Stimulated activated CD4-positive, alpha-beta T cell treated with anti-CD3 and anti-CD28 coated beads, Interleukin-12 subunit alpha, Interleukin-12 subunit beta, amount 100 ng/mL, for 24 hours (primary cell): Measurements from ENCODE around the gene SMARCC2.
"Not testable (repeated sequence)": the region's sequence is repeated elsewhere in the genome, so short reads cannot be mapped to it uniquely, and the experiment has no call there.

Experiments used
- DNase-seq, 2 experiments: peaks; one replicate each; pipeline ENCODE4 v3.0.0-alpha.2; 2020; ENCODE audit warnings: low read depth in 2 of 2

The SMARCC2 gene

DNA sequence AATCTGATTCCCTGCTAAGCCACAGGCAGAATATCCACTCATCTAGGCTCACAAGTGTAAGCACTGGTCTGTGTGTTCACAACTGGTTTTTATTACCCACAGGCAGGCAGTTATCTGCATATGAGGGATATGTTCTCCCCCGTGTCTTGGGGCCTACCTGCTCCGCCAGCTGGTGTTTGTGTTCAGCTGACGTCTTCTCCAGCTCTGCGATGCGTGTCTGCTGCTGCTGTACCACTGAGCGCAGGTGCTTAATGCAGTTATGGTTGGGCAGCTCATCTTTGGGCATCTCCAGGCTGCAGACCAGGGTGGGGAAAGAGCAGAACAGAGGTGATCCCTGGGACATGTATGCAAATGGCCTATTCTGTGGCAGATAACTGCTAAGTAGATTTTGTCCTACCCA is 18.7 kb upstream of the SMARCC2 start:
- no peak for DNase-seq

DNA sequence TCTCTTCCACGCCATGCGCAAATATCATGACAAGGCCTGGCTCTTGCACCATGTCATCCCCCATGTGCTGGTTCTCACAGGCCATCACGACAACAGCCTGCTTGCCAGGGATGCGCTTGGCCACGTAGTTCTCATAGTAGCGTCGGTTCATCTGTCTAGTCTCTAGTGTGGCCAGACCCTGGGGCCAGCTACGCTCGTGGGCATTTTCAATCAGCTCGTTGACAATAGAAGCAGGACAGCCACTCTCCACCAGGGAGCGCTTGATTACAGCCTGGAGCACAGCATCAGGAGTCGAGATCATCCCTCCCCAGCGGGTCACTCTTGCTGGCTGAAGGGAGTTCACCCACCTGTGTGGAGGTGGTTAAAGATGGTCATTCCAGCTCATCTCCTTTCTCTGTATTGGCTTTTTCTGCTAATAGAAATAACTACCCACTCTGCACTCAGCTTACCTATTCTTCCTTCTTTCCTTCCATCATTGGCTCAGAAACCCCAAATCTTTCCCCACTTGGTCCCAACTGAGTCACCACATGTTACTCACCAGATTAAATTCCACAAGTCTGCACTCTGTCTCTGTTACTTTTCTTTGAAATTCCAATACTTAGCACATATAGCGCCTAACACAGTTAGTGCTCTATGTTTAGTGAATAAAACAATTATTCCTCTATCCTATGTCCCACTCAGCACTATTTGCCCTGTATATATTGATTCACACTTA is 17.3 kb upstream of the SMARCC2 start:
- DNase-seq: peak in 1 of 2 experiments; percentile 24

DNA sequence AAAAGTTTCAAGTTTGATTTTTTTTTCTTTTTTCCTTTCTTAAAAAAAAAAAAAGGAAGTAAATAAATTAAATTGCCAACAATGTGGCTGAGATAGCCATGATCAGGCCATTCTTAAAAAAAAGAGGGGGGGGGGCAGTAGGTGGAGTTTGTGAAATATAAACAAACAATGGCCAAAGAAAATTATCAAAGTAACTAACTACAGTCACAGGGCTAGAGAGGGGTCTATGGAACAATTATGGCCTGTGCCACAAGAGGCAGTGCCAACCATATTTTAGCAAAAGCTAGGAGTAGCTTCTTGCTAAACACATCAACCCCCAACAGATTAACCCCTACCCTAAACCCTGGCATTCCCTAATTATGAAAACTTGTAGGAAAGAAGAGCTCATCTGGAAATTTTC is 16.2 kb upstream of the SMARCC2 start:
- DNase-seq: no peak

DNA sequence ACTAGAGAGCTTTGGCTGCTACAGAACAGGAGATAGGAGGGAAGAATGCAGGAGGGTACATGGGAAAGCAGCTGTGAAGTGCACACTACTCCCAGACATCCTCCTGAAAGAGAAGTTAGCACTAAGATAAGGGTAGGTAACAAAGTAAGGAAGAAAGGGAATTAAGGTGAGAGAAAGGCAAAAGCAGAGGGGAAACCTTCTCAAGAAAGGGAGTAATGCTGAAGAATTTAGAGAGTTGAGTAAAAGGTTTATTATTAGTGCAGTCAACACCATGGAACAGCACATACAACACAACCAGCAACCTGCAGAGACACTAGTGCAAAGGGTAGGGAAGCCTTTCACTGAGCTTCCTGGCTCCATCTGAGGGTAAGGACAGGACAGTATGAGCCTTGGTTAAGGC is 15.0 kb upstream of the SMARCC2 start:
- no peak for DNase-seq

DNA sequence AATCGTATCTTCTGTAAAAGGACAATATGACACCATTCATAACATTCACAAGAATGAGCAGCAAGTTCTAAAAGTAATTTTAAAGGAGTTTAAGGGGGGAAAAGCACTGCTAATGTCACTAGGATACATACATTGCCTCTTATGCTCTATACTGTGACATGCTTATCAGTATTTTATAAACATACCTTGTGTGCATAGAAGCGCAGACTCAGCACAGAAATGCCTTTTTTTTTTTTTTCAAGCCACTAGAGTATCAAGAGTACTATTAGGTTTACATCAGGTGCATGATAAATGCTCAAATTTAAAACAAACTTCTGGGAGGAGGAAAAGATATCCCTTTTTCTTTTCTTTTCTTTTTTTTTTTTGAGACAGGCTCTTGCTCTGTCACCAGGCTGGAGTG is 13.6 kb upstream of the SMARCC2 start:
- no peak for DNase-seq

DNA sequence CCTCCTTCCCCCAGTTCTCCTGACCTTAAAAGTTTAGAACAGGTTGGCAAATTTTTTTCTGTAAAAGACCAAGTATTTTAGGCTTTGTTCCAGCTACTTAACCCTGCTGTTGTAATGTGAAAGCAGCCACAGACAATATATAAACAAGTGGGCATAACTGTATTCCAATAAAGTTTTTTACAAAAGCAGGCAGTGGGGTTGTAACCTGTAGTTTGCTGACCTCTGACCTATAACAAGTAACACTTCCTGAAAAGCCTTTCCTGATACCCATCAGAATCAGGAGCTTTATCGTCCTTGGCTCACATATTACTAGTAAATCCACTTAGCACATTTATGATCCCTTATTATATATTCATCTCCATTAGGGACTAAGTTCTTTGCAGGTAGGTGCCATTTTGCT is 13.1 kb upstream of the SMARCC2 start:
- no peak for DNase-seq

DNA sequence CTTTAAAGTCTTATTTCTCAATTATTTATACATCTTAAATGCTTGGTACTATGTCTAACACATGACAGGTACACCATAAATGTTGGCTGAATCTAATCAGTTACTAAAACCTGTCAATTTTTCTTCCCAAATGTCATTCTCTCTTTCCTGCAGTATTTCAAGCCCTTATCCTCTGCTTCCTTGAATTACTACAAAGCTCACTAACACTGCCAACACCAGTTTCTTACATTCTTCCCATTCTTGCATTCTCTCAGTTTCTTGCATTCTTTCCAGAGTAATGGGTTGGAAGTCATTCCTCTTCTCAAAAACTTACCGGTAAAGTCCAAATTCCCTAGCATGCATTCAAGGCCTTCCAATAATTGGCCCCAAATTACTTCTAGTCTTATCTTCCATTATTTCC is 9.6 kb upstream of the SMARCC2 start:
- no peak for DNase-seq

DNA sequence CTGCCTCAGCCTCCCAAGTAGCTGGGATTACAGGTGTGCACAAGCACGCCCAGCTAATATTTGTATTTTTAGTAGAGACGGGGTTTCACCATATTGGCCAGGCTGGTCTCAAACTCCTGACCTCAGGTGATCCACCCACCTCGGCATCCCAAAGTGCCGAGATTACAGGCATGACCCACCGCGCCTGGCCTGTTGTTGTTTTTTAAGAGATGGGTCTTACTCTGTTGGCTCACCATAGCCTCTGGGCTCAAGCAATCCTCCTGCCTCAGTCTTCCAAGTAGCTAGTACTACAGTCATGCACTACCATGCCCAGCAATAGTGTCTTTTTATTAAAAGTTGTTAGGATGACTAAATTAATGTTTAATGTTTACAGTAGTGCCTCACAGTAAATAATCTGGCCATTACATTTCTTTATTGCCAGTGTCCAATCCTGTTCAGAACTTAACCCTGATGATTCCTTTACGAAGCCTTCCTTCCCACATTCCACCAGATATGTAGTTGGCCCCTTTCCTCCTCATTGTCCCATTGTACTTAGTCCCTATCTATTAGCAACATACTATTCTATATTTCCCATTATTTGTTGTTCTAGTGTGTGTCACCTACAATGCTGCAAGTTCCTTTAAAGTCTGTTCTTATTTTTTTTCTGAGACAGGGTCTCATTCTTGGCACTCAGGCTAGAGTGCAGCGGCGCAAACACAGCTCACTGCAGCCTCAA is 8.8 kb upstream of the SMARCC2 start:
- no peak for DNase-seq

DNA sequence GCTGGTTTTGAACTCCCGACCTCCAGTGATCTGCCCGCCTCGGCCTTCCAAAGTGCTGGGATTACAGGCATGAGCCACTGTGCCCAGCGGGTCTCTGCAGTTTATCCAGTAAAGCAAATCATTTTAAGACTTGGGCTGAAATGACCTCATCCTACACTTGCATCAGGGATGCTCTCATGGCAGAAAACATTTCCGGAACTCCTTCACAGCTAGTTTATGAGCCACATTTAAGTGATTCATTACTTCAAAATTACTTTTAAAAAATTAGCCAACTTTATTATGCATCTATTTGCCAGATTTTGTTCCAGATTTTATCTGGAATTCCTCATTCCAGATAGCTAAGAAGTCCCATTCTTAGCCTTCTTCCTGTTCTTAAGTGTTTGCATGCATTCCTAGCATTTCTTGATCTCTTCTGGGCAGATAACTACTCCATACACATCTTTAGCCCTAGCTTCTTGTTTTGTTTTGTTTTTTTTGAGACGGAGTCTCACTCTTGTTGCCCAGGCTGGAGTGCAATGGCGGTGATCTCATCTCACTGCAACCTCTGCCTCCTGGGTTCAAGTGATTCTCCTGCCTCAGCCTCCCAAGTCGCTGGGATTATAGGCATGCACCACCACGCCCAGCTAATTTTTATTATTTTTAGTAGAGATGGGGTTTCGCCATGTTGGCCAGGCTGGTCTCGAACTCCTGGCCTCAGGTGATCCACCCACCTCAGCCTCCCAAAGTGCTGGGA is 7.7 kb upstream of the SMARCC2 start:
- not testable (repeated sequence) for DNase-seq

DNA sequence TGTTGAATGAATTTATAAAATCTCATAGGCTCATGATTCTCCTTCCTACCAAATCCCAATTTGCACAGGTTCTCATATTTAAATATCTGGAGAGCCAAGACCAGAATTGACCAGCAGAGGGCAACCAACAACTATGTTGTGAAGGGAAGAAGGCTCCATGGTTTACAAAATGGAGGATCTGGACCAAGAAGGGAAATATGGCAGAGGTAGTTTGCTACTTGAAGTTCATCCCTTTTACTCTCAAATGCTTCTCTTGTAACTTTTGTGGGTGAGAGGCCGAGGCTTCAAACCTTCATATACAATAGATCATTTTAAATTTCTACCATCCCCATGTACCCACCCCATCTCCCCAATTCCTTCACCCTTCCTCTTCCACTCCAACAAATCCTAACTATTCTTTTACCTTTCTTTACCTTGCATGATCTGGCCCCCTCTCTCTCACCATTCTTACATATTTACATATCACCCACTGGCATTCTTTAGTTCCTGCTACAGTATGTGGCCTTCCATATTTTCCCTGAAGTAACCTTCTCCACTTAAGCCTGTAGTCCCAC is 3.8 kb upstream of the SMARCC2 start:
- DNase-seq: peak; percentile 31 to 69

DNA sequence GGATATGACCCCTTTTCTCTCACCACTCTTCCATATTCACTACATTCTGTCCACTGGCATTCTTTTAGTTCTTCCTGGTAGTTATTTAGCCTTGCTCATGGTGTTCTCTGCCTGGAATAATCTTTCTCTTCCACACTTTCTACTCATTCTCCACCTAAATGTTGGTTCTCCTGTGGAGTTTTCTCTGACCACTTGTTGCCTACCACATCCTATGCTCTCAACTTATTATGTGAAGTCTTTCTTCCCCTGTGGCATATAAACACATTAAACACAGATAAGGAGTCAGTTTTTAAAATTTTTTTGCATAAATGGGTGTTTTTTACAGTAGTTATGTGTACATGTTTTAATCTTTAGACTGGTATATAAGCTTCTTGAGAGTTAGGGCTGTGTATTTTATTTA is 3.3 kb upstream of the SMARCC2 start:
- DNase-seq: no peak

DNA sequence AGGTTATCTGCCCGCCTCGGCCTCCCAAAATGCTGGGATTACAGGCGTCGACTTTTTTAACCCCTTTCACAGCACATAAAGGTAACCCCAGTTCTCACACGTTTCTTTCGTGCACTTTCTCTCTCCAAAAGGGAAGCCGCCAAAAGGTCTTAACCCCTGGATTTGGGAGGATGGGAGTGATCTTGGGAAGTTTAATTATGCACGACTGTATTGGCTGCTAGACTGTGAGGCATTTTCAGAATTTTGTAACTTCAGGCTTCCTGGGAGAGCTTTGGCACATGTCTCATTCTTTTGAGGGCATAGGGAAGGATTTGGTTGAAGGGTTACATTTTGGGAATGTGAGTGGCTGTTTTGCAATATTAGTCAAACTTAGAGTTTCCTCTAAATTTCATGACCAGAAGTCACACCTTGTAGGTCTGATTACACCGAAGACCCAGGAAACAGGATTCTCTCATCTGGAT is 1.4 kb upstream of the SMARCC2 start:
- DNase-seq: no peak

DNA sequence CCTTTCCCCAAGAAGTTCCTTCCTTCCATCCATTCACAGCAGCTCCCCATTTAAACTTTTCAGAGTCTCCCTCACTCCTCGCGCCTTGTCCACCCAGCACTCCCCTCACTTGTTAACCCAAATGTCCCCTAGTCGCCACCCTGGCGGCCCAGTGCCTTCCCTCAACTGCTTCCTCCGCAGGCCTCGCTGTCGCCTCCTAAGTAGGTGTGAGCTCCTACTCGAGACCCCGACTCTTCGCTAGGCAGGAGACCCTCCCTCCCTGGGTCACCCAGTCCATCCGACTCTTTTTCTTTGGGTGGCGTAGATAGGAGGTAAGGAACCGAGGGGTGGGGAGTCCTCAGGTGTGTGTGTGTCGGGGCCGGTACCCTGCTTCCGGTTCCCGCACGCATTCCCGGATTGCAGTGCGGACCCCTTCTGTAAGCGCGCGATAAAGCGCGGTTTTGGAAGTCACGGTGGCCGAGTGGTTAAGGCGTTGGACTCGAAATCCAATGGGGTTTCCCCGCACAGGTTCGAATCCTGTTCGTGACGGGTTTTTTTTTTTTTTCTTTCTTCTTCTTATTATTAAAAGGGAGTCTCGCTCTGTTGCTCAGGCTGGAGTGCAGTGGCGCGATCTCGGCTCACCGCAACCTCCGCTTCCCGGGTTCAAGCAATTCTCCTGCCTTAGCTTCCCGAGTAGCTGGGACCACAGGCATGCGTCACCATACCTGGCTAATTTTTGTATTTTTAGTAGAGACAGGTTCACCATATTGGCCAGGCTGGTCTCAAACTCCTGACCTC is 823 bp upstream of the SMARCC2 start:
- DNase-seq: peak; percentile 93 to 94

DNA sequence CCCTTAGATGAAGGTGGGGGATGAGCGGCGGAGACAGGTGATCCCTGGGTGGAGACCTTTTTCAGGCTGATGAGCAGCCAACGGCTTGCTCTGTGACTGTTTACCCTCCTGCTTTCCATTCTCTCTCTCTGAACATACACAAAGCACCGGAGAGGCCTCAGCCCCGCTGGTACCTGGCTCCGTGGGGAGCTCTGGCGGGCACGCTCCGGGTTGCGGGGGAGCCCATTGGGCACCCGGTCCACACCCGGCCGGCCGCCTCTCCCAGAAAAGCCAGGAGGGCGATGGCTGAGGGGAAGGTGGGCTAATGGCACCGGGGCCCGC is 545 bp downstream of the SMARCC2 start:
- peak in 1 of 2 experiments; percentile 4 for DNase-seq

DNA sequence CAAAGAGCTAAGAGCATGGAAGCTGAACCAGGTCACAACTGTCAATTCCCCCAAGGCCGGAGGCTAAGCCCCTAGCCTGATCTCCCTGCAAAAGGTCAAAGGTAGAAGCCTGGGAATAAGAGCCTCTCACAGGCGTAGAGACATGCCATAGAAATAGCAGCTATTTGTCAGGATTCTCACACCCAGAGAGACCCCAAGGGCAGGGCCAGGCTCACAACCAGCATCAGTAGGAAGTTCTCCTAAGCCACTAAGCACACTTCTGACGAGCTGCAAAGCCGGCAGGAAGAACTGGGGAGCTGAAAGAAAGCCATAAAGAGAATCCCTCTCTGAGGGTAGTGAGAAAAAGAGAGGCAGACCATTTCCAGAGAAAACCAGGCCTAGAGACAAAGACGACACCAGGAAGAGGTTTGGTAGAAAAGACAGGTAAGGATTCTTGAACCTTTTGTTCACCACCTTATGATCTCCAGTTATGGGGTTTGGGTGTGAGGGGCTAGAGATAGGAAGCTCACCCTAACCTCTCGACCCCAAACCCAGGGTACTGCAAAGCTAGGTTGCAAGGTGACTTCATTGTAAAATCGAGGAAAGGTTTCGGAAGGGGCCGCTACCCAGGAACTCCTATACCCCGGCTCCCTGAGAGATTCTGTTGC is 1.0 kb downstream of the SMARCC2 start:
- no peak for DNase-seq

DNA sequence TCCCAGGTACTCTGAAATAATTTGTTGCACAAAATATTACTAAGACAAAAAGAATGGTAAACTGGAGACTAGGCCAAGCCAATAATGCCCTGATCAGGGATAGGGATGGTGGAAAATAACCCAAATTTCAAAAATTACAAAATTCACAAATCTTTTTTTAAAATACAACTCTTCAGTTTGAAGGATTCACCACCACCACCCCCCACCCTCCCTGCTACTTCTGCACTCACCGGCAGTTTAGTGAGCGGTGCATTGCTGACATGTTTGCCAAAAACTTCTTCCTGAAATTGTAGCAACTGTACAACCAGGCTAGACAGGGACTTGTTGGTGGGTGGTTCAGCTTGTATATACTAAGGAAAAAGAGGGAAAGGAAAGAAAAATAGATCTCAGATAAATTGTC is 2.3 kb downstream of the SMARCC2 start:
- no peak for DNase-seq

DNA sequence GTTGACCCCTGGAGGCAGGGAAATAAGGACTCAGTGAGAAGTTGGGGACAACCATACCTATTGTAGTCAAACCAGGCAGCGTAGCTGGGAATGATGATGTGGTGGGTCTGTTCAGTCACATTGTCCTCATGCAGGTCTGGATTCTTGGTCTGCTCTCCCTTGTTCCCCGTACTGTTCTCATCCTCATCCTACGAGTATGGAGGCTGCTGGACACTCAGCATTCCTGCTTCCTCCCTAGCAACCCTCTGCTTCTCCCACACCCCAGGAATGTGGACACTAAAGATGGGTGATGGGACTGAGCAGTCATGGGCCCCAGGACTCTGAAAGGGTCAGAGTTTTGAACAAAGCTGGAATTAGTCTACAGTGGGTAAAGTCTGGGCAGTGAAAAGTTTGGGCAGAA is 10.9 kb downstream of the SMARCC2 start:
- DNase-seq: no peak

DNA sequence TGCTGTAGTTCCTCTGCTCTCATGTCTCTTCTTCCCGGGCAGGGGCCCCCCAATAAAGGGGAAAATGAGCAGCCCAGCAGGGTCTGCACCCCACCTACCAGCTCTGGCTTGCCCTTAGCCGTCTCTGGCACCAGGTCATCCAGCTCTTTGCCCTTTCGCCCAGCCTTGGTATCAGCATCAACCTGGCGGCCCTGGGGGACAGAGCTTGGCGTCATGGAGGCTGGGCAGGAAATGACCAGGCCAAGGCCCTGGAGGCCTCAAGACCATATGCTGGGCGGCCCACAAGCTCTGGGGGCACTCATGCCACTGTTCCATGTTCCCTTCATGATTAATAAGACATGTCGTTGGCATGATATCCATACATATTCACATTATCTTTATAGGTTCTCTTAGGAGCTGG is 16.4 kb downstream of the SMARCC2 start:
- no peak for DNase-seq

DNA sequence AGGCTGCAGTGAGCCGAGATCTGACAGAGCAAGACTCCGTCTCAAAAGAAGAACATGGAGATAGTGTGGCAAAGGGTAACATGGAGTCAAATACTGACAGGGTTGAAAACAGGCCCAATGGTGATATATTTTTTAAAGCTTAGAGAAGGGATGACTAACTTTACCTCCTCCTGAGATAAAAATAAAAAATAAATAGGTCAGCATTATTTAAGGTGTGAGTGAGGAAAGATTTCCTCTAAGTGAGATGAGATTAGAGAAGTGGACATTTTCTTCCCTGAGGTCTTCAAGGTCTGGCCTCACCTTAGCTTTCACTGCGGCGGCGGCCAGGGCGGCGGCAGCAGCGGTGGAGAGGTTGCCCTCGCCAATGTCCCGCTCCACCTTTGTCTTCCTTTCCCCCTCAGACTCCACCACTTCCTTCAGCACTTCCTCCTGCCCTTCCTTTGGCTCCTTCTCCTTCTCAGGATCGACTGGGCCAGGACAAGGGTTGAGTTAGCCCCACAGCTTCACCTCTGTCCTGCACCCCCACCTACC is 20.0 kb downstream of the SMARCC2 start:
- no peak for DNase-seq

DNA sequence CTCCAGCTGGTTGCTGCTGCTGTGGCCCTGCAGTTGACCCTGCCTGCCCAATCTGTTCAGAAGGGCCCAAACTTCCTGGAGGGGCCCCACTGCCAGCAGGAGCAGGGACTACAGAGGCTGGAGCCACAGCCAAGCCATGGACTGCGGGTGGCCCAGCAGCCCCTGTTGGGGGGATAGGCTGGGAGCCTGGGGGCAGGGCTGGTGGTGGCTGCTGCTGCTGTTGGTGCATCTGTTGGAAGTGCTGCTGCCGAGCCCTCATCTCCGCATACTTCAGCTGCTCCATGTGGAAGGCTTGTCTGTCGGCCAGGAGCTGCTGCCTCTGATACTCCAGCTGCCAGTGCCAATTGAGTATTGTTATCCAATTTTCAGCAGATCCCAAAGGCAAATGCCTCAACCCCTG is 23.9 kb downstream of the SMARCC2 start:
- no peak for DNase-seq

DNA sequence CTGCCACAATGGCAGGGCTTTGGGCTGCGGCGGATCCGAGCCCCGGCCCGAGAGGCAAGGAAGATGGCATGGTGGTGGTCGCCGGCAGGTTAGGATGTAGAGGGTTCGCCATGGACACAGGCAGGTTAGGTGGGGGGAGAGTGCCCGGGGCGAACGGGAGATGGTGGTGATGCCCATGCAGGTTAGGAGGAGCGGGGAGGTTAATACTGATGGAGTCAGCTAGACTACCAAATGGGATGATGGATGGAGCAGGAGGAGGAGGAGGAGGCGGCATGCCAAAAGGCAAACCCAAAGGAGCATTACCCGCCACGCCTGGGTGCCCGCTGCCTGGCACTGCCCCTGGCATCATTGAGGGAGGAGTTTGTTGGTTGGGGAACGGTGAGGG is 24.9 kb downstream of the SMARCC2 start:
- no peak for DNase-seq
